Measurements from ENCODE around the gene CHPT1.
"Not testable (repeated sequence)": the region's sequence is repeated elsewhere in the genome, so short reads cannot be mapped to it uniquely, and the experiment has no call there.

Gene CHPT1

GRCh38 chr12:101722392-101722791, 25.0 kb downstream of the CHPT1 start:
- no peak for DNase-seq (ENCODE audit: low spot score)

DNA sequence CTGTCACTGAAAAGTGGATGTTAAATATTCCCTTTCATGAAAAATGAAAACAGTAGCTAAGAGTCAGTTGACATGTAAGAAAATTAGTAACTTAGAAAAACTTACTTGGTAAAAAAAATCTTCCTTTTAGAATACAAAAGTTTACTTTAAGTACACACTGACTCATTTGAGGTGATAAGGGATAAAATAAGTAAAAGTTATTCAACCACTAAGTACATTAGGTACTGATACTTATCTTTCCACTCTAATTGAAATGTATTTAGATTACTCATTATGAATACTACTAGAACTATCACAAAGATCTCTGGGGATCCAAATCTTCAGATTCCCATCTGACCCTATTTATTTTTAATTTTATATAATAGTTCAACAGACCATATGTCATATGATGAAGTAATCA, 29.7 kb downstream of the CHPT1 start:
- no peak for DNase-seq (ENCODE audit: low spot score)

GRCh38 chr12:101729842-101730241, 32.4 kb downstream of the CHPT1 start:
- DNase-seq (ENCODE audit: low spot score), result no peak

- no peak for DNase-seq (ENCODE audit: low spot score)
These were observed 34.9 kb downstream of the CHPT1 start for GRCh38 chr12:101732318-101732717.

DNA sequence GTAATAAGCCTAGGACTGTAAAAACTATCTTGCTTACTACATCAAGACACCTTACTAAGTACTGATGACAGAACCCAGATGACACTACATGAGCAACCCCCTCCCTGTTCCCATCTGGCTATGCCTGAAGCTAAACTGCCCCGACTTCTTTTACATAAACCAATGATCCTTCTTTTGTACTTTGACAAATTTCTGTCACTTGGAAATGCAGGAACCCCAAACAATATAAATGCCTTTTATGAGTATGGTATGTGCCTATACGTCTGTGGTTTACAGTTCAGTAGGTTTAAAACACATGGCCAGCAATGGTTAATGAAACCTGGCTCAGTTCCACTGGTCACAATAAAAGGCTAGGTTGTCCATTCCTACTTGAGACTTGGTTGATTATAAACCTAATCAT, 35.7 kb downstream of the CHPT1 start:
- no peak for DNase-seq (ENCODE audit: low spot score)

DNA sequence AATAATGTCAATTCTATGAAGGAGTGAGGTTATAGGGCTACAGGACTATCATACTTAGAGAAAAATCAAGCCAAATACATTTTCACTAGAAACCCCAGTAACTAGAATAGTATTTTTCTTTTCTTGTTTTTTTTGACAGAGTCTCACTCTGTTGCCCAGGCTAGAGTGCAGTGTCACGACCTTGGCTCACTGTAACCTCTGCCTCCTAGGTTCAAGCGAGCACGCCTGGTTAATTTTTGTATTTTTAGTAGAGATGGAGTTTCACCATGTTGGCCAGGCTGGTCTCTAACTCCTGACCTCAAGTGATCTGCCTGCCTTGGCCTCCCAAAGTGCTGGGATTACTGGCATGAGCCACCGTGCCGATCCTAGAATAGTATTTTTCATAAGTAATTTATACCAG, 37.0 kb downstream of the CHPT1 start:
- DNase-seq (ENCODE audit: low spot score), result not testable (repeated sequence)

DNA sequence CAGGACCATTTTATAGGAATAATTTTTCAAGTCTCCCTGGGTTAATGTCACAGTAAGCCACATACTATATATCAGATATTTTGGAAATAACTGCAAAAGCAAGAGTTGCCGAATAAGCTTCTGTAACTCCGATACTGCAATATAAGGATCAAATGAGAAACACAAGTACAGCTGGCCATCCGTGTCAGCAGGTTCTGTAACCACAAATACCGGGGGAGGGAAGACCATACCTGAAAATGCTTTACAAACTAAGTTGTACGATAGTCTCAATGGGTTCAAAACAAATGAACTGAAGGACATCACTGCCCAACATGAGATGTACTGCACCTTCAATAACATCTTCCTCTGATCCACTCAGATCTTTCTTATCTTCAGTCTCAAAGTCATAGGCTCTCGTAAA, 40.0 kb downstream of the CHPT1 start:
- DNase-seq (ENCODE audit: low spot score), result no peak

DNA sequence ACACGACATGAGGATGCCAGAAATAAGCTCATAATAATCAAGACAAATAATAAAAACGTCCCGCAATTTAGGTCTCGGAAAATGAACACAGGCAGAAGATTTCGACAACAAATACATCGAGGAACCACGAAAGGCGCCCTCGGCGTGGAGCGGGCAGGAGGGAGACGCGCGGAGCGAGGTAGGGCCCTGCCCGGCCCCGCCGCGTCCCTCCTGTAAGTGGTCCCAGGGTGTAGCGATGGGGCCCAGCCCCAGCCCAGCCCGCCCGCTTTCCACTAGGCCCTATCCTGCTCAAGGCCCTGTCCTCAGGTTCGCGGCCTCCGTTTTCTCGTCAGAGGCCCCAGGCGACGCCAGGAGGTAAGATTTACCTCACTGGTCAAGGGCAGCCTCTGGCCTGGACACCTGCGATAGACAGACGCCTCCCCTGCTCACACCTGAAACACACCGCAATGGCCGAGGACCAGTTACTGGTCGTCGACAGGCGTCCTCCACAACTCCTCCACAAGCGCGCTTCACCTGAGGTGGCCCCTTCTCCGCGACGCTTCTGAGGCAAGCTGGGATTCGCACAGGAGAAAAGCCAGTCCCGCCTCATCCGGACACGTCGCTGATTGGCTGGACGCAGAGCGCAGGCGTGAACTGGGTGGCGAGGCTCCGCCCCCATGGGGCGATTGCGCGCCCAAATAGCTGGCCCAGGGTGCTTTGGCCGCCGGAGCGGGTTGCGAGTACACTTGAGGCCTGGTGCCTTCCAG, 41.7 kb downstream of the CHPT1 start, which contains the start of gene SYCP3:
Gene SYCP3 (minus strand): TSS at position 543 of the 746 bp plus-strand sequence. CDS start 1,527 bp downstream, outside the sequence.
- no peak for DNase-seq (ENCODE audit: low spot score)

GRCh38 chr12:101740566-101740965, 43.1 kb downstream of the CHPT1 start:
- no peak for DNase-seq (ENCODE audit: low spot score)

DNA sequence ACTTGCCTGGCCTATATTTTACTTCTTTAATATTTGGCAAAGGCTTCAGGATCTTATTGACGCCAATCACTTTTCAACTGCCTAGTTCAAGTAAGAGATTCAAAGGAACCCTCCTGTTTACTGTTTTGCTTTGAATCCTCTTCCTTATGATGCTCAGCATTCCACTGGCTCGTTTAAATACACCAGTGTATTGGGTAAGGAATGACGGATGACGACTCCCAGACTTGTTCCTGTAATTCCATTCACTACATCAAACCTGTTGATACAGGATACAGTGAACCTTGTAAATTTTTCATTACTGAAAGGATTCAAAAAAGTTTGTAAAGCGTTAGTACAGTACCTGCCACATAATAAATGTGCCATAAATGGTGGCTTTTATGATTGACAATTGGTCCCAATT, 43.5 kb downstream of the CHPT1 start:
- DNase-seq (ENCODE audit: low spot score), result no peak

GRCh38 chr12:101743242-101743641, 45.8 kb downstream of the CHPT1 start:
- no peak for DNase-seq (ENCODE audit: low spot score)

DNA sequence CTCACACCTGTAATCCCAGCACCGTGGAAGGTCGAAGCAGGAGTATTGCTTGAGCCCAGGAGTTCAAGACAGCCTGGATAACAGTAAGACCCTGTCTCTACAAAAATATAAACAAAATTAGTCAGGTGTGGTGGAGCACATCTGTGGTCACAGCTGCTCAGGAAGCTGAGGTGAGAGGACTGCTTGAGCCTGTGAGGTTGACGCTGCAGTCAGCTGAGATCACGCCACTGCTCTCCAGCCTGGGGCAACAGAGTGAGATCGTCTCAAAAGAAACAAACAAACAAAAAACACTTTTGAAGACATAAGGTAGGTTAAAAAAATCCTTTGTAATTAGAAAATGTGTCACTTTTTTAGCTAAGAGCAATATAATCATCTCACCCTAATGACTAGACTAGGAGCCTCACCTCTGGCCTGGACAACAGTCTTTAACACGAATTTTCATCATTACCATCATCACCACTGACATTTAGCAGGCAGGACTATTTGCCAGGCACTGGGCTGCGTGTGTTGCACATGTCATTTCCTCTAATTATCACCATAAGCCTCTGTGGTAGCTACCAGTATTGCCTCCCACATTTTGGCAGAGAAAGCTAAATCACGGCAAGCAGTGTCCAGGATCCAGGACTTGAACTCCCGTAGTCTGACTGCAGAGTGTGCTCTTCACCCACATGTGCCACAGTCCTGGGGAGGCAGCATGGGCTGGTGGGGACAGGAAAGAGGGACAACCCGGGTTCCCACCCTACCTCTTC, 46.5 kb downstream of the CHPT1 start:
- no peak for DNase-seq (ENCODE audit: low spot score)

- no peak for DNase-seq (ENCODE audit: low spot score)
These were observed 48.0 kb downstream of the CHPT1 start for GRCh38 chr12:101745481-101745880.

- DNase-seq (ENCODE audit: low spot score), result no peak
These were observed 48.8 kb downstream of the CHPT1 start for GRCh38 chr12:101746196-101746595.

DNA sequence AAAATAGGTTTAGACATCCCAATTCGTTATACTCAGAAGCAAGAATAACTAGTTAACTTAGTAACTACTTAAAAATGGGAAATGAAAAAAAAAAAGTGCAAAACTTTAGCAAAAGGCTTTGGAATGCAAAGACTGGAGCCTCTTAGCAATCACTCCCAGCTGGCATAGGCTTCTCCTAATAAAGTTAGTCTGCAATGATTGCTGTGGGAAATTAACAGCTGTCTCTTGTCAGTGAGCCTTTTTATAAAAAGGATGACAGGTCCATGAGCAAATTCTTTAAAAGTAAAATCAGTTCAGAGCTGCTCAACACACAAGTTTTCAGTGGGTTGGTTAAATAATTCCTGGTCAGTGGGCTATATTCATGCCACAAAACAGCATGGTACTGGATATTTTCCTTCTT, 49.2 kb downstream of the CHPT1 start:
- DNase-seq (ENCODE audit: low spot score), result no peak

DNA sequence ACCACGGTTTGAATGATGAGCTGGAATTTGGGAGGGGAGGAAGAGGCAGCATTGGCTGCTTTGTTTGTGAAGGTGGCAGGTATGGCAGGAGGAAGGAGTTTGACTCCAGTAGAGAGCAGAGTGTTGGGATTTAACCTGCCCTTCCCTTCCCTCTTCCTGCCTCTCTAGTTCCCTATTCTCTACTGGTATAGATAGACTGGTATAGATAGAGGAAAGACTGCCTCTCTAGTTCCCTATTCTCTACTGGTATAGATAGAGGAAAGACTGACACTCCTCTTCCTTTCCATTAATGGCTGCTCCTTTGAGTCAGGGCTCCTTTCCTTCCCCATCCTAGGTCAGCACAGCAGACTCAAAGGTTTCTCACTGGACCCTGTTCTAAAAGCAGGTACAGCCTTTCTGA, 50.3 kb downstream of the CHPT1 start:
- DNase-seq (ENCODE audit: low spot score), result no peak

- DNase-seq (ENCODE audit: low spot score), result no peak
These were observed 51.5 kb downstream of the CHPT1 start for GRCh38 chr12:101748907-101749306.

DNA sequence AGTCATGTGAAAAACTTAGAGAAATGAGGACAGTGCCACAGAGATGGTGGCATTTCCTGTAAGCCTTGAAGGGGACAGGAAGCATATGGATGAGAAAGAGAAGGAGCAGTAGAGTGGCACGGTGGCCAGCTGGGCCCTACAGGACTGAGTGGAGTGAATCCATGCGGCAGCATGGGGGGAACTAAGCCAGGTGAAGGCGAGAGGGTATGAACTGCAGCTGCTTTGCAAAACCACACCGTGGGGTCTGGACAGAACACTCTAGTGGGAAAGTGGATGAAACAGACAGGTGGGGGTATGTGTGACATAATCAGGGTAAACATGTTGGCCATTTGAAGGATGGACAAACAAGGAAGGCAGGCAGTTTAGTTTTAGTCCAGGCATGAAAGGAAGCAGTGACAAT, 52.2 kb downstream of the CHPT1 start:
- DNase-seq (ENCODE audit: low spot score), result no peak

GRCh38 chr12:101750152-101750551, 52.7 kb downstream of the CHPT1 start:
- DNase-seq (ENCODE audit: low spot score), result no peak

- DNase-seq (ENCODE audit: low spot score), result peak; percentile 63
These were observed 62.1 kb downstream of the CHPT1 start for GRCh38 chr12:101759396-101760047.

GRCh38 chr12:101761350-101761749, 63.9 kb downstream of the CHPT1 start:
- no peak for DNase-seq (ENCODE audit: low spot score)

DNA sequence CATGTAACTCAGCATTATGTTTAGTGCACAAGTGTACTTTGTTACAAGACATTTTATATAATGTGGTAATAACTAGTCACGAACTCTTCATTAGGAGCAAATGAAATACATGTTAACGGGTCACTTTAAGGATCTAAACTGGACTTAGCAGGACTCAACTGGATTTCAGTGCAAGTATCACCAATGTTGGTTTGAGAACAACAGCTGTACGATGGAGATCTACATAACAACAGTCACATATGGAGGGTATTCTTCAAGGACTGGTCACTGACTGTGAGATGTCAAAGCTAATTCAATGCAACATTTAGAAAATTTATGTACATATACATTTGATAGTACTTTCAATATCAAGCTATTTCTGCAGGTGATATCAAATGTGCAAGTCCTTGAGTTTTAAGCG, 64.3 kb downstream of the CHPT1 start:
- no peak for DNase-seq (ENCODE audit: low spot score)

Measured in LoVo (cell line).